Fibroblast of the aortic adventitia (primary cell): ENCODE data around the gene TOMM70. TPM values are rescaled to one million over a fixed set of nuclear protein-coding genes. Genes with fewer than 3 reads are reported as not detected.

ENCODE experiments used
- DNase-seq: peaks from one replicate; pipeline ENCODE4 v3.0.0-alpha.2; 2010; ENCODE audit warnings: low read depth
- H3K4me3 ChIP-seq: 2 replicates; pipeline ENCODE4 v1.5.1; 2011; ENCODE audit warnings: low read depth, mild to moderate bottlenecking, control low read depth, low read length, moderate library complexity
- CTCF ChIP-seq: IDR thresholded peaks from 2 replicates; pipeline ENCODE4 v1.5.1; 2011; ENCODE audit warnings: mild to moderate bottlenecking, low read length, control low read depth, inconsistent platforms; ENCODE audit not compliant: insufficient read depth
- total RNA-seq: library from RNA; depleted of rRNA; stranded (reverse); fragments of >200 nt; gene quantifications from 2 replicates; pipeline ENCODE4 v1.2.3, GENCODE V29; 2012; ENCODE audit warnings: low replicate concordance

Gene TOMM70
- total RNA-seq, 1 donor, result 62.0 TPM

- H3K4me3 ChIP-seq, result peak overlapping the region; percentile 93
- no peak for DNase-seq
- no peak for TF ChIP-seq CTCF
Observed at GRCh38 chr3:100402891-100403290, 2.0 kb upstream of the TOMM70 start.

- DNase-seq, result peak; percentile 66
- no peak for TF ChIP-seq CTCF
- H3K4me3 ChIP-seq, result peak overlapping the region; percentile 93
Observed at GRCh38 chr3:100402256-100402655, 1.4 kb upstream of the TOMM70 start.

- H3K4me3 ChIP-seq, result peak overlapping the region; percentile 93
- TF ChIP-seq CTCF, result no peak
- peak; percentile 53 for DNase-seq
Observed at GRCh38 chr3:100401674-100402041, 769 bp upstream of the TOMM70 start.

- TF ChIP-seq CTCF, result no peak
- H3K4me3 ChIP-seq, result peak overlapping the region; percentile 93
- peak; percentile 6 for DNase-seq
Observed at GRCh38 chr3:100400419-100400779, 490 bp downstream of the TOMM70 start.

- H3K4me3 ChIP-seq, result peak overlapping the region; percentile 93
- DNase-seq, result peak; percentile 8
- no peak for TF ChIP-seq CTCF
Observed at GRCh38 chr3:100399341-100400071, 1.4 kb downstream of the TOMM70 start.

- DNase-seq, result no peak
- no peak overlapping the region for H3K4me3 ChIP-seq
- TF ChIP-seq CTCF, result no peak
Observed at GRCh38 chr3:100396967-100397366, 3.9 kb downstream of the TOMM70 start.
